HFFc6 (cell line): ENCODE results near the gene DDX5. TPM values are rescaled to one million over a fixed set of nuclear protein-coding genes. Genes with fewer than 3 reads are reported as not detected.
A peak's percentile ranks its signal among the peaks of the same experiment; 100 is the strongest.
"Not testable (repeated sequence)": the region's sequence is repeated elsewhere in the genome, so short reads cannot be mapped to it uniquely, and the experiment has no call there.

Experiments
- DNase-seq: peaks from one replicate; pipeline ENCODE4 v3.0.0-alpha.2; 2018
- H3K27ac Mint-ChIP-seq: 2 replicates; pipeline ENCODE4 v1.8.0; 2020; ENCODE audit warnings: mild to moderate bottlenecking, mixed read lengths
- H3K27me3 Mint-ChIP-seq: 2 replicates; pipeline ENCODE4 v1.8.0; 2021; ENCODE audit warnings: mild to moderate bottlenecking, moderate library complexity, mixed read lengths; ENCODE audit not compliant: insufficient read depth
- H3K36me3 Mint-ChIP-seq: 2 replicates; pipeline ENCODE4 v1.8.0; 2021; ENCODE audit warnings: low read depth, mixed read lengths
- H3K4me1 Mint-ChIP-seq: 2 replicates; pipeline ENCODE4 v1.8.0; 2020; ENCODE audit warnings: low read depth, mixed read lengths
- H3K4me3 Mint-ChIP-seq: 2 replicates; pipeline ENCODE4 v1.8.0; 2020; ENCODE audit warnings: mild to moderate bottlenecking, moderate library complexity, mixed read lengths
- H3K9me3 Mint-ChIP-seq: 2 replicates; pipeline ENCODE4 v1.8.0; 2020; ENCODE audit warnings: mild to moderate bottlenecking, mixed read lengths
- total RNA-seq, 6 experiments: library from RNA; stranded (reverse); fragmentation: NEBNext Ultra II Directional; extraction: Animal tissue kit (Norgen Biotek cat#: 25700); gene quantifications; 2 replicates in 1 of 6; 3 replicates in 5 of 6; pipeline ENCODE4 v1.2.3, GENCODE V29; 2021
- TF ChIP-seq, protein P1 (sequence below): fragments of 200-600 bp; sonication (generic); IDR thresholded peaks from 2 replicates; pipeline ENCODE4 v1.5.0; 2021; ENCODE audit warnings: antibody characterized with exemption, mild to moderate bottlenecking

Gene DDX5
- total RNA-seq, 6 experiments from 2014 or later: 537 to 635 (median 600) TPM

DNA sequence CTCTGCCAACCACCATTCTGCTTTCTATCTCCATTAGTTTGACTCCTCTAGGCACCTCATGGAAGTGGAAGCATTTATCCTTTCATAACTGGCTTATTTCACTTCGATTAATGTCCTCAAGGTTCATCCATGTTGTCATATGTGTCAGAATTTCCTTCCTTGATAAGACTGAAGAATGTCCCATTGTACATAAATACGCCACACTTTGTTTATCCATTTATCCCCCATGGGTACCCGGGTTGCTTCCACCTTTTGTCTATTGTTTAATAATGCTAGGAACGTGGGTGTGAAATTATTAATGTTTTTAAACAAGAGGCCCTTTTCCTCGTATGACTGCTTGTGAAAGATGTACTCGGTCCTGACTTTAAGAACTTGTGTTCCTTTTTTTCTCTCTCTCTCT is 44.3 kb downstream of the DDX5 start:
- Mint-ChIP-seq H3K4me3 (no peak overlapping the region), H3K9me3 (no peaks in the 10 kb centered on the region), H3K4me1 (peaks cover 28% of the 10 kb centered on the region), H3K36me3 (no peaks in the 10 kb centered on the region), H3K27ac (no peak overlapping the region), H3K27me3 (peaks cover 5% of the 10 kb centered on the region; the same call in 1 of the 2 replicates)
- DNase-seq: no peak
- TF ChIP-seq, protein P1, sequence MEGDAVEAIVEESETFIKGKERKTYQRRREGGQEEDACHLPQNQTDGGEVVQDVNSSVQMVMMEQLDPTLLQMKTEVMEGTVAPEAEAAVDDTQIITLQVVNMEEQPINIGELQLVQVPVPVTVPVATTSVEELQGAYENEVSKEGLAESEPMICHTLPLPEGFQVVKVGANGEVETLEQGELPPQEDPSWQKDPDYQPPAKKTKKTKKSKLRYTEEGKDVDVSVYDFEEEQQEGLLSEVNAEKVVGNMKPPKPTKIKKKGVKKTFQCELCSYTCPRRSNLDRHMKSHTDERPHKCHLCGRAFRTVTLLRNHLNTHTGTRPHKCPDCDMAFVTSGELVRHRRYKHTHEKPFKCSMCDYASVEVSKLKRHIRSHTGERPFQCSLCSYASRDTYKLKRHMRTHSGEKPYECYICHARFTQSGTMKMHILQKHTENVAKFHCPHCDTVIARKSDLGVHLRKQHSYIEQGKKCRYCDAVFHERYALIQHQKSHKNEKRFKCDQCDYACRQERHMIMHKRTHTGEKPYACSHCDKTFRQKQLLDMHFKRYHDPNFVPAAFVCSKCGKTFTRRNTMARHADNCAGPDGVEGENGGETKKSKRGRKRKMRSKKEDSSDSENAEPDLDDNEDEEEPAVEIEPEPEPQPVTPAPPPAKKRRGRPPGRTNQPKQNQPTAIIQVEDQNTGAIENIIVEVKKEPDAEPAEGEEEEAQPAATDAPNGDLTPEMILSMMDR: no peak

DNA sequence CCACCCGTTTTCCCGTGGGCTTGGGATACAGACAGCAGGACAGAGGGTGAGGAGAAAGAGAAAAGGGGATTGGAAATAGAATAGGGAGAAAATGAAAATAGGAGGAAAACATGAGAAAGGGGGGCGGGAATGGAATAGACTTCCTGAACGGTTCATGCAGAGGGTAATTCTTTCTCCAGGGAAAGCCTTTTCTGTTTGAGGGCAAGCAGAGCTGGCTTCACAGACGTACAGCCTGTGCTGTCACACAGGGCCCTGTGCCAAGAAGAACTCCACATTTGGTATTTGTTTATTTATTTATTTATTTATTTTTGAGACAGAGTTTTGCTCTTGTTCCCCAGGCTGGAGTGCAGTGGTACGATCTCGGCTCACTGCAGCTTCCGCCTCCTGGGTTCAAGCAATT is 45.1 kb downstream of the DDX5 start:
- Mint-ChIP-seq H3K4me3 (no peak overlapping the region), H3K27ac (no peak overlapping the region), H3K27me3 (peaks cover 3% of the 10 kb centered on the region; the same call in 1 of the 2 replicates), H3K9me3 (no peaks in the 10 kb centered on the region), H3K4me1 (peaks cover 20% of the 10 kb centered on the region), H3K36me3 (no peaks in the 10 kb centered on the region)
- no peak for DNase-seq
- TF ChIP-seq, protein P1: no peak

DNA sequence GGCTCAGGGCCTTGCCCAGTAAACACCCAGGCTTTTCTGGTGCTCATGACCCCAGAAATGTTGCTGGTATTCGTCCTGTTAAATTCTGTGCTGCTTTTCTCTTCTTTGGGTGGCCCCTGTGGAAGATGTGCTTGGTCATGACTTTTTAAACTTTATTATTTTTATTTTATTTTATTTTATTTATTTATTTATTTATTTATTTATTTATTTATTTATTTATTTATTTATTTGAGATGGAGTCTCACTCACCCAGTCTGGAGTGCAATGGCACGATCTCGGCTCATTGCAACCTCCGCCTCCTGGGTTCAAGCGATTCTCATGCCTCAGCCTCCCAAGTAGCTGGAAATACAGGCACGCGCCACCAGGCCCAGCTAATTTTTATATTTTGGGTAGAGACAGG is 46.3 kb downstream of the DDX5 start:
- H3K27me3 Mint-ChIP-seq, H3K9me3 Mint-ChIP-seq, H3K27ac Mint-ChIP-seq, H3K36me3 Mint-ChIP-seq, H3K4me3 Mint-ChIP-seq, DNase-seq: not testable (repeated sequence)
- H3K4me1 Mint-ChIP-seq: peaks cover 20% of the 10 kb centered on the region

DNA sequence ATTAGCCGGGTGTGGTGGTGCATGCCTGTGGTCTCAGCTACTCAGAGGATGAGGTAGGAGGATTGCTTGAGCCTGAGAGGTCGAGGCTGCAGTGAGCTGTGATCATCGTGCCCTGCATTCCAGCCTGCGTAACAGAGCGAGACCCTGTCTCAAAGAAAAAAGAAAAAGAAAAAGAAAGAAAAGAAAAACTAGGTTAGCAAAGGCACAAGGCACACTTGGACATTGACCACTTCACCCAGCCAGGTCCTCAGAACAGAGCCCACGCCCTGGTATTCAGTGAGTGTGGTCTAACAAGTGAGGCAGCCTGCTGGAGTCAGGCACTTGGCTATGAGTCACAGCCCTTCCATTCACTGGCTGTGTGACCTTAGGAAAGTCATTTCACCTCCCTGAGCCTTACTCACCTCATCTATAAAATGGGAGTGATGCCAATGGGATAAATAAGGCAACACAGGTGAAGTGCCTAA is 46.8 kb downstream of the DDX5 start:
- DNase-seq: peak; percentile 52
- peak overlapping the region; percentile 60; the same call in 1 of the 2 replicates for H3K27ac Mint-ChIP-seq
- H3K4me3 Mint-ChIP-seq: no peak overlapping the region
- no peaks in the 10 kb centered on the region for H3K9me3 Mint-ChIP-seq
- H3K27me3 Mint-ChIP-seq: peaks cover 1% of the 10 kb centered on the region; the same call in 1 of the 2 replicates
- no peaks in the 10 kb centered on the region for H3K36me3 Mint-ChIP-seq
- H3K4me1 Mint-ChIP-seq: peaks cover 21% of the 10 kb centered on the region
- TF ChIP-seq, protein P1: no peak

DNA sequence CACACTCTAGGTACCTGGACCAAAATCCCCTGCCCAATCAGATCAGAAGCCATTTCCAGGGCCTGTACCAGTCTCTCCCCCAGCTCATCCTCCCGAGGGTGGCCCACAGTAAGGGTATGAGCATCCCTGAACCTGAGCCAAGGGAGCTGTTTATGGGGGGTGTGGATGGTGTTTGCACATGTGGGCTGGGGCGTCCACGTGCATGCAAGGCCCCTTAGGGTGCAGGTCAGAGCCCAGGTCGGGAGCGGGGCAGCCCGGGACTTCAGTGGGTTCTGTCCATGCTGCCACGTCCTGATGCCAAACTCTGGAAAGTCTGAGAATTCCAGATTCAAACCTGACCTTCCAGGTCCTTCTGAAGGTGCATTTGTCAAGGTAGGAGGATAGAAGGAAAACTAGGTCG is 47.3 kb downstream of the DDX5 start:
- no peak overlapping the region for H3K4me3 Mint-ChIP-seq
- peaks cover 1% of the 10 kb centered on the region; the same call in 1 of the 2 replicates for H3K27me3 Mint-ChIP-seq
- H3K27ac Mint-ChIP-seq: no peak overlapping the region
- H3K36me3 Mint-ChIP-seq: no peaks in the 10 kb centered on the region
- no peaks in the 10 kb centered on the region for H3K9me3 Mint-ChIP-seq
- TF ChIP-seq, protein P1: no peak
- DNase-seq: no peak
- H3K4me1 Mint-ChIP-seq: peaks cover 21% of the 10 kb centered on the region

DNA sequence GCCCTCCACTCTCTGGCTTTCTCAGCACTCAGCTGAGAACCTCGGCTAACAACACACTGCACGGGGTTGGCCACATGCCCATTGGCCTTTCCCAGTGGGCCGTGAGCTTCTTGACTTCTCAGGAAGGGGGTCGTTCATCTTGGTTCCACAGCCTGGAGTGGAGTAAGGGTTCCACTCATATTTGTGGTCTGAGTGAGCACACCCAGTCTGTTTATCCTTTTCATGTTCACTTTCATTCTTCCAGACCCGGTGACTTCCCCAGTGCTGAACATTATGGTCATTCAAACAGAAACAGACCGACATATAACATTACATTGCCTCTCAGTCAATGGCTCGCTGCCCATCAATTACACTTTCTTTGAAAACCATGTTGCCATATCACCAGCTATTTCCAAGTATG is 48.9 kb downstream of the DDX5 start:
- no peaks in the 10 kb centered on the region for H3K36me3 Mint-ChIP-seq
- H3K27me3 Mint-ChIP-seq: no peaks in the 10 kb centered on the region; the same call in 1 of the 2 replicates
- H3K9me3 Mint-ChIP-seq: no peaks in the 10 kb centered on the region
- no peak for DNase-seq
- TF ChIP-seq, protein P1: no peak
- no peak overlapping the region for H3K4me3 Mint-ChIP-seq
- H3K4me1 Mint-ChIP-seq: peaks cover 21% of the 10 kb centered on the region
- H3K27ac Mint-ChIP-seq: no peak overlapping the region
